Neuronal stem cell (in vitro differentiated cells): Measurements from ENCODE around the gene MYO9B.

Experiments used
- DNase-seq: peaks from one replicate; pipeline ENCODE4 v3.0.0-alpha.2; 2013; ENCODE audit warnings: low spot score
- H2AFZ ChIP-seq: one replicate; pipeline ENCODE4 v1.6.1; 2013; ENCODE audit warnings: mild to moderate bottlenecking, low read length, inconsistent platforms
- H2AK5ac ChIP-seq: 2 replicates; pipeline ENCODE4 v1.6.1; 2013; ENCODE audit warnings: low read depth, mild to moderate bottlenecking, inconsistent platforms, low read length, moderate library complexity, mixed read lengths
- H2BK120ac ChIP-seq: 2 replicates; pipeline ENCODE4 v1.6.1; 2013; ENCODE audit warnings: low read depth, mild to moderate bottlenecking, inconsistent platforms, low read length, moderate library complexity, mixed read lengths
- H2BK12ac ChIP-seq: one replicate; pipeline ENCODE4 v1.6.1; 2013; ENCODE audit warnings: low read length, inconsistent platforms
- H2BK15ac ChIP-seq: 2 replicates; pipeline ENCODE4 v1.6.1; 2013; ENCODE audit warnings: mild to moderate bottlenecking, low read length, inconsistent platforms, mixed read lengths
- H2BK5ac ChIP-seq: one replicate; pipeline ENCODE4 v1.6.1; 2013; ENCODE audit warnings: inconsistent platforms, mild to moderate bottlenecking, low read length, moderate library complexity
- H3K14ac ChIP-seq: one replicate; pipeline ENCODE4 v1.6.1; 2013; ENCODE audit warnings: low read length, inconsistent platforms
- H3K18ac ChIP-seq: 2 replicates; pipeline ENCODE4 v1.6.1; 2013; ENCODE audit warnings: low read length, inconsistent platforms
- H3K23ac ChIP-seq: 2 replicates; pipeline ENCODE4 v1.6.1; 2013; ENCODE audit warnings: low read depth, mild to moderate bottlenecking, mixed read lengths, low read length, inconsistent platforms; ENCODE audit not compliant: poor library complexity
- H3K27ac ChIP-seq: replicated peaks from 3 replicates; pipeline ENCODE4 v1.5.1; 2013; ENCODE audit warnings: low read length, inconsistent platforms
- H3K27me3 ChIP-seq, 3 experiments: 2 replicates each; pipeline ENCODE4 v1.6.1; 2013; ENCODE audit warnings: low read length in 3 of 3, mild to moderate bottlenecking in 2 of 3, inconsistent platforms in 1 of 3, low read depth in 1 of 3, mixed read lengths in 1 of 3, moderate library complexity in 1 of 3; ENCODE audit not compliant: control insufficient read depth in 3 of 3, insufficient read depth in 3 of 3
- H3K36me3 ChIP-seq, 2 donors: replicated peaks in 1 of 2; 2 replicates each; pipeline ENCODE4 v1.6.1; 2013; ENCODE audit warnings: low read length in 2 of 2; ENCODE audit not compliant: control insufficient read depth in 2 of 2, insufficient read depth in 2 of 2
- H3K4ac ChIP-seq: 2 replicates; pipeline ENCODE4 v1.6.1; 2013; ENCODE audit warnings: inconsistent platforms, mild to moderate bottlenecking, low read length, moderate library complexity
- H3K4me1 ChIP-seq, 2 donors: 1 replicate in 1 of 2; 2 replicates in 1 of 2; pipeline ENCODE4 v1.6.1; 2013; ENCODE audit warnings: low read length in 2 of 2, low read depth in 1 of 2; ENCODE audit not compliant: control insufficient read depth in 2 of 2, insufficient read depth in 1 of 2
- H3K4me2 ChIP-seq: one replicate; pipeline ENCODE4 v1.6.1; 2013; ENCODE audit warnings: mild to moderate bottlenecking, low read length, inconsistent platforms; ENCODE audit not compliant: insufficient read depth, poor library complexity, severe bottlenecking
- H3K4me3 ChIP-seq, 2 donors: 2 replicates each; pipeline ENCODE4 v1.5.1; 2013; ENCODE audit warnings: low read length in 2 of 2, mild to moderate bottlenecking in 2 of 2, inconsistent platforms in 1 of 2, moderate library complexity in 1 of 2
- H3K79me1 ChIP-seq: one replicate; pipeline ENCODE4 v1.6.1; 2013; ENCODE audit warnings: low read depth, mild to moderate bottlenecking, inconsistent platforms, low read length, moderate library complexity
- H3K9ac ChIP-seq: one replicate; pipeline ENCODE4 v1.6.1; 2013; ENCODE audit warnings: mild to moderate bottlenecking, low read depth, low read length, inconsistent platforms; ENCODE audit not compliant: poor library complexity
- H3K9me3 ChIP-seq, 2 donors: replicated peaks in 1 of 2; 2 replicates each; pipeline versions ENCODE3 to v1.6.1; 2013; ENCODE audit warnings: low read length in 2 of 2, mild to moderate bottlenecking in 2 of 2, inconsistent platforms in 1 of 2, low read depth in 1 of 2, mixed read lengths in 1 of 2, moderate library complexity in 1 of 2; ENCODE audit not compliant: control insufficient read depth in 2 of 2, insufficient read depth in 1 of 2
- H4K8ac ChIP-seq: one replicate; pipeline ENCODE4 v1.6.1; 2013; ENCODE audit warnings: low read depth, mild to moderate bottlenecking, inconsistent platforms, low read length, moderate library complexity
- H4K91ac ChIP-seq: one replicate; pipeline ENCODE4 v1.6.1; 2013; ENCODE audit warnings: low read length, low read depth, mild to moderate bottlenecking, inconsistent platforms; ENCODE audit not compliant: poor library complexity
- WGBS, 2 donors: extraction: QIAGEN DNeasy Blood & Tissue Kit; methylation state at CpG; one replicate each; pipeline ENCODE4 v1.1.7; 2013; ENCODE audit warnings: missing lambda C conversion rate in 2 of 2, mixed read lengths in 1 of 2; ENCODE audit not compliant: insufficient read length in 2 of 2, insufficient replicate concordance in 1 of 2; ENCODE audit errors: extremely low coverage in 2 of 2; 5-methylcytosine and 5-hydroxymethylcytosine counted together

MYO9B gene

DNA sequence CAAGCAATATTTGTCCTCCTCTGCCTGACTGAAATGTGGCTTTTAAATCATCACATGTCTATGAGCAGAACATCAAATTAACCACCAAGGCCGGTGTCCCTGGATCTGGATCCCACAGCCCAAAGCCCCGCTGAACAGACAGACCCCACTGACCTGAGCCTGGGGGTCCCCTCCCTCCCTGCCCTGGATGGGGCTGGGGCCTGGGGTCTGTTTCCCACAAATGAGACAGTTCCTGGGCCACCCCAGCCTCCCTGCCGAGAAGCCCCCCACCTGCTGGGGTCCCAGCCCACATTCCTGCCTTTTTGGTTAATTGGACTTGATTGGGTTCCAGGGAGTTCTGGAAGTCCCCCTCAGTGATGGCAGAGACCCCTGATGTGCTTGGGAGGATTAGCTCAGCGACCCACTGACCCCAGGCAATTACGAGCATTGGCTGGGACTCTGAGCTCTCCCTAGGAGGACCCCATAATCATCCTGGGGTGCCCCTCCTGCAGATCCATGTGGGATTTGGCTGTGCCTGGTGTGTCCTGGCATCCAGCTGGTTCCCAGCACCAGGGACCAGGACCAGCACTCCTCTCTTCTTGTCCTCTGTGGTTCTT is 29.6 kb upstream of the MYO9B start:
- peaks cover 6 to 32% of the 10 kb centered on the region in 2 donors for H3K4me1 ChIP-seq

GRCh38 chr19:17048885-17049453 is 26.6 kb upstream of the MYO9B start:
- no peak for DNase-seq
- Histone ChIP-seq H4K8ac (no peak overlapping the region), H2BK5ac (no peak overlapping the region), H3K14ac (no peak overlapping the region), H2BK12ac (no peak overlapping the region), H3K9ac (no peak overlapping the region), H2BK120ac (no peak overlapping the region), H3K36me3 (peaks cover 33 to 67% of the 10 kb centered on the region in 2 donors), H3K18ac (no peak overlapping the region), H3K79me1 (peaks cover 2% of the 10 kb centered on the region), H3K23ac (no peak overlapping the region), H3K27ac (no peak overlapping the region), H3K4ac (no peak overlapping the region), H3K4me3 (no peak overlapping the region), H2AFZ (no peak overlapping the region), H3K4me2 (no peak overlapping the region), H4K91ac (no peak overlapping the region), H3K9me3 (peaks cover 0 to 2% of the 10 kb centered on the region in 2 donors), H2BK15ac (no peak overlapping the region), H3K27me3 (no peaks in the 10 kb centered on the region), H2AK5ac (no peak overlapping the region), H3K4me1 (peaks cover 0 to 15% of the 10 kb centered on the region in 2 donors)
- no CpG with 5 or more reads among the region's 16 CpGs for WGBS, 2 donors

More for the DNA sequence above, 29.6 kb upstream of the MYO9B start:
- no peak overlapping the region for H2BK12ac ChIP-seq
- peak overlapping the region; percentile 24 for H3K18ac ChIP-seq
- no peak overlapping the region for H3K23ac ChIP-seq
- no peak overlapping the region for H2BK120ac ChIP-seq
- H3K36me3 ChIP-seq, result peaks cover 15 to 38% of the 10 kb centered on the region in 2 donors
- no peak overlapping the region for H3K4me3 ChIP-seq
- H3K14ac ChIP-seq, result no peak overlapping the region
- H3K9me3 ChIP-seq, result no peaks in the 10 kb centered on the region
- peak overlapping the region; percentile 25 for H3K27ac ChIP-seq
- H3K9ac ChIP-seq, result no peak overlapping the region
- H3K4me2 ChIP-seq, result no peak overlapping the region
- H3K79me1 ChIP-seq, result peaks cover 1% of the 10 kb centered on the region
- no peak overlapping the region for H2AFZ ChIP-seq
- DNase-seq, result no peak
- H2AK5ac ChIP-seq, result peak overlapping the region; percentile 5
- no peak overlapping the region for H3K4ac ChIP-seq
- WGBS, 2 donors, result no CpG with 5 or more reads among the region's 5 CpGs
- H3K27me3 ChIP-seq, result no peaks in the 10 kb centered on the region
- H4K8ac ChIP-seq, result no peak overlapping the region
- H4K91ac ChIP-seq, result no peak overlapping the region
- no peak overlapping the region for H2BK15ac ChIP-seq
- peak overlapping the region; percentile 48 for H2BK5ac ChIP-seq

- H2BK15ac ChIP-seq, result no peak overlapping the region
- H4K8ac ChIP-seq, result no peak overlapping the region
- H3K14ac ChIP-seq, result no peak overlapping the region
- DNase-seq, result no peak
- no peak overlapping the region for H4K91ac ChIP-seq
- H2AK5ac ChIP-seq, result no peak overlapping the region
- H3K27ac ChIP-seq, result no peak overlapping the region
- H3K9me3 ChIP-seq, result peaks cover 0 to 2% of the 10 kb centered on the region in 2 donors
- H3K18ac ChIP-seq, result peak overlapping the region; percentile 57
- peaks cover 2% of the 10 kb centered on the region for H3K79me1 ChIP-seq
- peaks cover 38 to 75% of the 10 kb centered on the region in 2 donors for H3K36me3 ChIP-seq
- no peak overlapping the region for H2BK12ac ChIP-seq
- no peak overlapping the region for H2BK5ac ChIP-seq
- no CpG with 5 or more reads among the region's 18 CpGs for WGBS, 2 donors
- no peak overlapping the region for H3K4me3 ChIP-seq
- no peak overlapping the region for H3K23ac ChIP-seq
- no peak overlapping the region for H2BK120ac ChIP-seq
- no peak overlapping the region for H3K4ac ChIP-seq
- no peak overlapping the region for H3K4me2 ChIP-seq
- H3K27me3 ChIP-seq, result no peaks in the 10 kb centered on the region
- H3K4me1 ChIP-seq, result peaks cover 0 to 12% of the 10 kb centered on the region in 2 donors
- H3K9ac ChIP-seq, result no peak overlapping the region
- no peak overlapping the region for H2AFZ ChIP-seq
These were observed 25.8 kb upstream of the MYO9B start for GRCh38 chr19:17049711-17050280.

- H4K8ac ChIP-seq, result no peak overlapping the region
- H3K14ac ChIP-seq, result no peak overlapping the region
- H3K79me1 ChIP-seq, result peaks cover 2% of the 10 kb centered on the region
- no peaks in the 10 kb centered on the region for H3K27me3 ChIP-seq
- no CpG with 5 or more reads among the region's 8 CpGs for WGBS, 2 donors
- H3K9ac ChIP-seq, result no peak overlapping the region
- H3K23ac ChIP-seq, result no peak overlapping the region
- H4K91ac ChIP-seq, result no peak overlapping the region
- no peak overlapping the region for H2AK5ac ChIP-seq
- no peak overlapping the region for H3K27ac ChIP-seq
- no peak overlapping the region for H2BK5ac ChIP-seq
- H3K4me3 ChIP-seq, result no peak overlapping the region
- no peak overlapping the region for H2AFZ ChIP-seq
- H3K9me3 ChIP-seq, result peaks cover 0 to 3% of the 10 kb centered on the region in 2 donors
- no peak overlapping the region for H3K4me2 ChIP-seq
- H3K18ac ChIP-seq, result no peak overlapping the region
- H3K4me1 ChIP-seq, result peaks cover 0 to 1% of the 10 kb centered on the region in 2 donors
- H2BK12ac ChIP-seq, result no peak overlapping the region
- H2BK15ac ChIP-seq, result no peak overlapping the region
- H3K4ac ChIP-seq, result no peak overlapping the region
- no peak overlapping the region for H2BK120ac ChIP-seq
- DNase-seq, result no peak
- peaks cover 43 to 94% of the 10 kb centered on the region in 2 donors for H3K36me3 ChIP-seq
These were observed 23.1 kb upstream of the MYO9B start for GRCh38 chr19:17052439-17052838.
